HepG2 (cell line): ENCODE results near the gene TRIM15. TPM values are rescaled to one million over a fixed set of nuclear protein-coding genes. Genes with fewer than 3 reads are reported as not detected.

ENCODE experiments used
- AGO2 ChIP-seq: fragments of 200-400 bp; formaldehyde crosslinking; optimal IDR thresholded peaks from 2 replicates; pipeline ENCODE3; 2017; ENCODE audit warnings: mild to moderate bottlenecking, low read depth, low read length, moderate library complexity
- CCDC6 ChIP-seq: sonication (generic); formaldehyde crosslinking; IDR thresholded peaks from 2 replicates; pipeline ENCODE4 v1.8.1; 2022; ENCODE audit warnings: mild to moderate bottlenecking, missing genetic modification reagents, moderate library complexity
- FOXP1 ChIP-seq, 2 experiments: fragments of 450-650 bp in 1 of 2; IDR thresholded peaks; 2 replicates each; pipeline ENCODE4 v1.6.1; 2017 to 2018; ENCODE audit warnings: antibody characterized with exemption in 1 of 2
- HIVEP1 ChIP-seq: sonication (generic); formaldehyde crosslinking; IDR thresholded peaks from 2 replicates; pipeline ENCODE4 v1.4.0; 2020; ENCODE audit warnings: mild to moderate bottlenecking, missing genetic modification reagents
- HNF4A ChIP-seq: sonication (generic); formaldehyde crosslinking; IDR thresholded peaks from 2 replicates; pipeline ENCODE4 v1.4.0; 2020; ENCODE audit warnings: missing genetic modification reagents
- NFRKB ChIP-seq: fragments of 450-650 bp; IDR thresholded peaks from 2 replicates; pipeline ENCODE4 v1.6.1; 2017
- RARA ChIP-seq: IDR thresholded peaks from 2 replicates; pipeline ENCODE4 v1.6.1; 2016; ENCODE audit warnings: missing genetic modification reagents, missing compliant biosample characterization
- RBFOX2 ChIP-seq: fragments of 200-400 bp; formaldehyde crosslinking; IDR thresholded peaks from 2 replicates; pipeline ENCODE4 v1.6.1; 2017; ENCODE audit warnings: low read depth, mild to moderate bottlenecking, low read length
- SALL2 ChIP-seq: sonication (generic); formaldehyde crosslinking; IDR thresholded peaks from 2 replicates; pipeline ENCODE4 v1.8.1; 2023; ENCODE audit warnings: mild to moderate bottlenecking, missing genetic modification reagents, inconsistent platforms
- TAF15 ChIP-seq: fragments of 200-400 bp; formaldehyde crosslinking; IDR thresholded peaks from one replicate; pipeline ENCODE4 v1.6.1; 2018; ENCODE audit warnings: mild to moderate bottlenecking, low read depth, low read length; ENCODE audit not compliant: poor library complexity, severe bottlenecking
- TBX3 ChIP-seq: fragments of 450-650 bp; IDR thresholded peaks from 2 replicates; pipeline ENCODE4 v1.6.1; 2017; ENCODE audit warnings: antibody characterized with exemption, mild to moderate bottlenecking, inconsistent platforms, borderline replicate concordance
- TCF7 ChIP-seq: sonication (generic); IDR thresholded peaks from 2 replicates; pipeline ENCODE4 v1.6.1; 2016; ENCODE audit warnings: antibody characterized with exemption, low read depth
- YEATS2 ChIP-seq: sonication (generic); formaldehyde crosslinking; IDR thresholded peaks from 2 replicates; pipeline ENCODE4 v1.4.0; 2020; ENCODE audit warnings: missing genetic modification reagents, borderline replicate concordance
- ZEB1 ChIP-seq: IDR thresholded peaks from 2 replicates; pipeline ENCODE4 v1.6.1; 2012; ENCODE audit warnings: mild to moderate bottlenecking, low read depth, inconsistent platforms; ENCODE audit not compliant: insufficient replicate concordance
- ZFP1 ChIP-seq: IDR thresholded peaks from 2 replicates; pipeline ENCODE4 v1.6.1; 2016
- ZKSCAN8 ChIP-seq: IDR thresholded peaks from 2 replicates; pipeline ENCODE4 v1.6.1; 2016; ENCODE audit warnings: borderline replicate concordance, missing genetic modification reagents, missing compliant biosample characterization
- ZMAT3 ChIP-seq: sonication (generic); formaldehyde crosslinking; conservative IDR thresholded peaks from 2 replicates; pipeline ENCODE4 v1.7.0; 2021; ENCODE audit warnings: missing genetic modification reagents
- ZNF143 ChIP-seq: sonication (generic); formaldehyde crosslinking; IDR thresholded peaks from 2 replicates; pipeline ENCODE4 v1.4.0; 2020; ENCODE audit warnings: missing genetic modification reagents
- ZNF44 ChIP-seq: sonication (generic); formaldehyde crosslinking; IDR thresholded peaks from 2 replicates; pipeline ENCODE4 v1.5.1; 2020; ENCODE audit warnings: mild to moderate bottlenecking, missing genetic modification reagents
- ZNF607 ChIP-seq: sonication (generic); formaldehyde crosslinking; IDR thresholded peaks from 2 replicates; pipeline ENCODE4 v1.5.1; 2020; ENCODE audit warnings: missing genetic modification reagents, mild to moderate bottlenecking, borderline replicate concordance
- ZNF616 ChIP-seq: sonication (generic); formaldehyde crosslinking; IDR thresholded peaks from 2 replicates; pipeline ENCODE4 v1.5.0; 2020; ENCODE audit warnings: low read depth, mild to moderate bottlenecking, missing genetic modification reagents
- polyA plus RNA-seq, 8 experiments: library from polyadenylated mRNA; depleted of rRNA in 3 of 8; stranded (reverse) in 7 of 8; unstranded in 1 of 8; fragments of >200 nt; fragmentation: Illumina TruSeq in 4 of 8; extraction: Trizol in 4 of 8; gene quantifications; 2 replicates each; pipeline versions ENCODE4 v1.2.1 to v1.2.3, GENCODE V29; 2011 to 2016; ENCODE audit warnings: low read depth in 4 of 8, missing spikeins in 1 of 8, mixed read lengths in 1 of 8; ENCODE audit not compliant: insufficient read depth in 1 of 8
- total RNA-seq, 5 experiments: library from RNA; depleted of rRNA; stranded (reverse); fragments of >200 nt; fragmentation: Illumina TruSeq; extraction: Trizol; gene quantifications; 2 replicates each; pipeline ENCODE4 v1.2.3, GENCODE V29; 2016; ENCODE audit warnings: low read depth in 1 of 5
- TF ChIP-seq, protein P1 (sequence below): sonication (generic); formaldehyde crosslinking; IDR thresholded peaks from 2 replicates; pipeline ENCODE4 v1.4.0; 2020; ENCODE audit warnings: mild to moderate bottlenecking, missing genetic modification reagents
- TF ChIP-seq, protein P2 (sequence below): IDR thresholded peaks from 2 replicates; pipeline ENCODE4 v1.6.1; 2016; ENCODE audit warnings: missing biosample characterization, missing genetic modification reagents, low read depth
- TF ChIP-seq, protein P3 (sequence below): sonication (generic); formaldehyde crosslinking; IDR thresholded peaks from 2 replicates; pipeline ENCODE4 v1.4.0; 2020; ENCODE audit warnings: missing genetic modification reagents

TRIM15 gene
- total and polyA plus RNA-seq, 2 of the 13 experiments (the other 11 are each of a cell fraction or from before 2014, with no cell fraction given) = 35.1 to 38.2 TPM

DNA sequence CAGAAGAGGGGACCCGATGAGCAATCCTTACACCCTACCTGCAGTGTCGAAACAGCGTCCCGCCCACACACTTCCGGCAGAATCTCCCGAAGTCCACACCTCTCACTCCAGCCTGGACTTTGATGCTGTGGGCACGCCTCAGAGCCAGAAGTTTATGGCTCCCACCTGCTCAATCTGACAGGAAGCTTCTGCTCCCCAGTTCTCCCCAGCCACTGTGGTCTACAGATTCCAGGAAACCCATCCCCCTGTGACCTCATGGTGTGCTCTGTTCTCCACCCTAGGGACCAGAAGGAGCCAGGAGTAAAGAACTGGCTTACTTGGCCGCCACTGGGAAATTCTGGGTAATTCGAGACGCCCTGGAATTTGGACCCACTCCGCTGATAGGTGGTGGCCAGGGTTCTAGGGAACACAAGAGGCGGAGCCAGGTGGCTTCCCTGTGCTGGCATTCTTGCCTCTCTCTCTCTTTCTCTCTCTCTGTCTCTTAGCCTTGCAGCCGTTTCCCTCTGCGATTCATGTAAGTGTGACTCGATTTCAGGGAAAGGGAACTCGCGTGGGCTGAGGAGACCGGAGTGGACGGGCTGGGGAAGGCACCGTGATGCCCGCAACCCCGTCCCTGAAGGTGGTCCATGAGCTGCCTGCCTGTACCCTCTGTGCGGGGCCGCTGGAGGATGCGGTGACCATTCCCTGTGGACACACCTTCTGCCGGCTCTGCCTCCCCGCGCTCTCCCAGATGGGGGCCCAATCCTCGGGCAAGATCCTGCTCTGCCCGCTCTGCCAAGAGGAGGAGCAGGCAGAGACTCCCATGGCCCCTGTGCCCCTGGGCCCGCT is at the start of gene TRIM15 (continued):
- TF ChIP-seq, protein P1, sequence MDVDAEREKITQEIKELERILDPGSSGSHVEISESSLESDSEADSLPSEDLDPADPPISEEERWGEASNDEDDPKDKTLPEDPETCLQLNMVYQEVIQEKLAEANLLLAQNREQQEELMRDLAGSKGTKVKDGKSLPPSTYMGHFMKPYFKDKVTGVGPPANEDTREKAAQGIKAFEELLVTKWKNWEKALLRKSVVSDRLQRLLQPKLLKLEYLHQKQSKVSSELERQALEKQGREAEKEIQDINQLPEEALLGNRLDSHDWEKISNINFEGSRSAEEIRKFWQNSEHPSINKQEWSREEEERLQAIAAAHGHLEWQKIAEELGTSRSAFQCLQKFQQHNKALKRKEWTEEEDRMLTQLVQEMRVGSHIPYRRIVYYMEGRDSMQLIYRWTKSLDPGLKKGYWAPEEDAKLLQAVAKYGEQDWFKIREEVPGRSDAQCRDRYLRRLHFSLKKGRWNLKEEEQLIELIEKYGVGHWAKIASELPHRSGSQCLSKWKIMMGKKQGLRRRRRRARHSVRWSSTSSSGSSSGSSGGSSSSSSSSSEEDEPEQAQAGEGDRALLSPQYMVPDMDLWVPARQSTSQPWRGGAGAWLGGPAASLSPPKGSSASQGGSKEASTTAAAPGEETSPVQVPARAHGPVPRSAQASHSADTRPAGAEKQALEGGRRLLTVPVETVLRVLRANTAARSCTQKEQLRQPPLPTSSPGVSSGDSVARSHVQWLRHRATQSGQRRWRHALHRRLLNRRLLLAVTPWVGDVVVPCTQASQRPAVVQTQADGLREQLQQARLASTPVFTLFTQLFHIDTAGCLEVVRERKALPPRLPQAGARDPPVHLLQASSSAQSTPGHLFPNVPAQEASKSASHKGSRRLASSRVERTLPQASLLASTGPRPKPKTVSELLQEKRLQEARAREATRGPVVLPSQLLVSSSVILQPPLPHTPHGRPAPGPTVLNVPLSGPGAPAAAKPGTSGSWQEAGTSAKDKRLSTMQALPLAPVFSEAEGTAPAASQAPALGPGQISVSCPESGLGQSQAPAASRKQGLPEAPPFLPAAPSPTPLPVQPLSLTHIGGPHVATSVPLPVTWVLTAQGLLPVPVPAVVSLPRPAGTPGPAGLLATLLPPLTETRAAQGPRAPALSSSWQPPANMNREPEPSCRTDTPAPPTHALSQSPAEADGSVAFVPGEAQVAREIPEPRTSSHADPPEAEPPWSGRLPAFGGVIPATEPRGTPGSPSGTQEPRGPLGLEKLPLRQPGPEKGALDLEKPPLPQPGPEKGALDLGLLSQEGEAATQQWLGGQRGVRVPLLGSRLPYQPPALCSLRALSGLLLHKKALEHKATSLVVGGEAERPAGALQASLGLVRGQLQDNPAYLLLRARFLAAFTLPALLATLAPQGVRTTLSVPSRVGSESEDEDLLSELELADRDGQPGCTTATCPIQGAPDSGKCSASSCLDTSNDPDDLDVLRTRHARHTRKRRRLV (CRISPR knock-in tag) = 0 out of 2 replicates have a peak, but pooled peaks have one; percentile 36
- TF ChIP-seq CCDC6 (CRISPR knock-in tag) = peak; percentile 70
- no peak for TF ChIP-seq FOXP1 (IDR thresholded peaks at IDR 0.05)
- no peak for TF ChIP-seq FOXP1 (CRISPR knock-in tag; IDR thresholded peaks at IDR 0.05)
- TF ChIP-seq HNF4A (CRISPR knock-in tag) = peak; percentile 94
- TF ChIP-seq SALL2 (CRISPR knock-in tag) = 0 out of 2 replicates have a peak, but pooled peaks have one; percentile 58
- TF ChIP-seq ZNF143 (CRISPR knock-in tag) = peak; percentile 40; the same call in 1 of the 2 replicates
- TF ChIP-seq ZMAT3 = peak; percentile 85; the same call in 1 of the 2 replicates
- TF ChIP-seq ZFP1 (CRISPR knock-in tag) = peak; percentile 43; the same call in 1 of the 2 replicates
- no peak for TF ChIP-seq NFRKB
- peak; percentile 57 for TF ChIP-seq AGO2
- peak; percentile 91 for TF ChIP-seq ZNF44 (CRISPR knock-in tag)
- TF ChIP-seq ZEB1 = peak; percentile 95
- TF ChIP-seq TAF15 = no peak
- peak; percentile 54; the same call in 1 of the 2 replicates for TF ChIP-seq RBFOX2
- 0 out of 2 replicates have a peak, but pooled peaks have one; percentile 22 for TF ChIP-seq TCF7
- peak; percentile 81 for TF ChIP-seq YEATS2 (CRISPR knock-in tag)
- TF ChIP-seq ZKSCAN8 (CRISPR knock-in tag) = peak; percentile 28; the same call in 1 of the 2 replicates
- peak; percentile 20; the same call in 1 of the 2 replicates for TF ChIP-seq ZNF616
- TF ChIP-seq TBX3 = peak; percentile 69; the same call in 1 of the 2 replicates
- TF ChIP-seq, protein P2, sequence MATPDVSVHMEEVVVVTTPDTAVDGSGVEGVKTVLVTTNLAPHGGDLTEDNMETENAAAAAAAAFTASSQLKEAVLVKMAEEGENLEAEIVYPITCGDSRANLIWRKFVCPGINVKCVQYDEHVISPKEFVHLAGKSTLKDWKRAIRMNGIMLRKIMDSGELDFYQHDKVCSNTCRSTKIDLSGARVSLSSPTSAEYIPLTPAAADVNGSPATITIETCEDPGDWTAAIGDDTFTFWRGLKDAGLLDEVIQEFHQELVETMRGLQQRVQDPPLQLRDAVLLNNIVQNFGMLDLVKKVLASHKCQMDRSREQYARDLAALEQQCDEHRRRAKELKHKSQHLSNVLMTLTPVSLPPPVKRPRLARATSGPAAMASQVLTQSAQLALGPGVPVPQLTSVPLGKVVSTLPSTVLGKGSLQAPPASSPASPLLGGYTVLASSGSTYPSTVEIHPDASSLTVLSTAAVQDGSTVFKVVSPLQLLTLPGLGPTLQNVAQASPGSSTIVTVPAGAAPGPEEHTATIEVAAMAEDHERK (CRISPR knock-in tag) = no peak
- peak; percentile 11 for TF ChIP-seq RARA (CRISPR knock-in tag)
- TF ChIP-seq HIVEP1 (CRISPR knock-in tag) = no peak; the same call in 1 of the 2 replicates
- TF ChIP-seq, protein P3, sequence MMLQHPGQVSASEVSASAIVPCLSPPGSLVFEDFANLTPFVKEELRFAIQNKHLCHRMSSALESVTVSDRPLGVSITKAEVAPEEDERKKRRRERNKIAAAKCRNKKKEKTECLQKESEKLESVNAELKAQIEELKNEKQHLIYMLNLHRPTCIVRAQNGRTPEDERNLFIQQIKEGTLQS (CRISPR knock-in tag) = peak; percentile 47; the same call in 1 of the 2 replicates
- peak; percentile 36; the same call in 1 of the 2 replicates for TF ChIP-seq ZNF607
